Activated CD8-positive, alpha-beta T cell treated with anti-CD3 and anti-CD28 coated beads for 36 hours (primary cell): Measurements from ENCODE around the gene DDI1. TPM values are rescaled to one million over a fixed set of nuclear protein-coding genes. Genes with fewer than 3 reads are reported as not detected.
"Not testable (repeated sequence)": the region's sequence is repeated elsewhere in the genome, so short reads cannot be mapped to it uniquely, and the experiment has no call there.

ENCODE experiments used
- ATAC-seq: fragments of 200-7000 bp; cut with Tn5 transposase; one replicate; pipeline ENCODE4 v1.10.0; 2021; ENCODE audit warnings: mild to moderate bottlenecking, moderate library complexity
- CTCF ChIA-PET: fragments of 350-600 bp; sonication (Branson Sonifier 250); formaldehyde crosslinking; loops from one replicate; lab custom pipeline; 2021; ENCODE audit warnings: antibody characterized with exemption; lab: Charles Lee
- POLR2A ChIA-PET: fragments of 350-600 bp; sonication (Branson Sonifier 250); formaldehyde crosslinking; loops from one replicate; lab custom pipeline; 2021; ENCODE audit warnings: antibody characterized with exemption; lab: Charles Lee
- DNase-seq: peaks from one replicate; pipeline ENCODE4 v3.0.0-alpha.2; 2020
- H3K27ac Mint-ChIP-seq: one replicate; pipeline ENCODE4 v1.8.0; 2021; ENCODE audit warnings: mild to moderate bottlenecking, mixed read lengths
- H3K27me3 Mint-ChIP-seq: one replicate; pipeline ENCODE4 v1.8.0; 2021; ENCODE audit warnings: mixed read lengths
- H3K36me3 Mint-ChIP-seq: one replicate; pipeline ENCODE4 v1.8.0; 2021; ENCODE audit warnings: low read depth, mixed read lengths
- H3K4me1 Mint-ChIP-seq: one replicate; pipeline ENCODE4 v1.8.0; 2021; ENCODE audit warnings: low read depth, mixed read lengths
- H3K4me3 Mint-ChIP-seq: one replicate; pipeline ENCODE4 v1.8.0; 2021; ENCODE audit warnings: mild to moderate bottlenecking, moderate library complexity, mixed read lengths
- H3K9me3 Mint-ChIP-seq: one replicate; pipeline ENCODE4 v1.8.0; 2021; ENCODE audit warnings: mixed read lengths
- CTCF ChIP-seq: fragments of 200-600 bp; IDR thresholded peaks from one replicate; pipeline ENCODE4 v1.8.0; 2022; ENCODE audit warnings: antibody characterized with exemption, mild to moderate bottlenecking
- intact Hi-C: fragments of 100-400 bp; cut with micrococcal nuclease; formaldehyde crosslinking; loops from one replicate; pipeline ENCODE4 v1.10.0; 2022
- total RNA-seq, 2 experiments: library from RNA; stranded (reverse); gene quantifications; one replicate each; pipeline ENCODE4 v1.2.3, GENCODE V29; 2021

The DDI1 gene
- total RNA-seq, 2 experiments from 2014 or later, result not detected

GRCh38 chr11:104036995-104037394, 555 bp downstream of the DDI1 start:
- Mint-ChIP-seq H3K36me3 (no peaks in the 10 kb centered on the region), H3K4me3 (no peak overlapping the region), H3K27ac (no peak overlapping the region), H3K9me3 (peaks cover 1% of the 10 kb centered on the region), H3K4me1 (no peaks in the 10 kb centered on the region), H3K27me3 (no peaks in the 10 kb centered on the region)
- CTCF ChIA-PET, result no interaction called here
- TF ChIP-seq CTCF, result no peak
- ATAC-seq (no peak), DNase-seq (no peak)
- POLR2A ChIA-PET, result no interaction called here
- intact Hi-C loops, result no loop called here

- Mint-ChIP-seq H3K36me3 (no peaks in the 10 kb centered on the region), H3K4me1 (no peaks in the 10 kb centered on the region)
- intact Hi-C loops, result no loop called here
These were observed 5.4 kb downstream of the DDI1 start for GRCh38 chr11:104041792-104042191.

GRCh38 chr11:104043142-104043541, 6.7 kb downstream of the DDI1 start:
- Mint-ChIP-seq H3K4me1 (no peaks in the 10 kb centered on the region), H3K27ac (no peak overlapping the region), H3K27me3 (no peaks in the 10 kb centered on the region), H3K4me3 (no peak overlapping the region), H3K36me3 (no peaks in the 10 kb centered on the region), H3K9me3 (no peaks in the 10 kb centered on the region)
- CTCF ChIA-PET, result no interaction called here
- POLR2A ChIA-PET, result no interaction called here
- no peak for ATAC-seq
- no peak for DNase-seq
- intact Hi-C loops, result no loop called here
- no peak for TF ChIP-seq CTCF

More at GRCh38 chr11:104041792-104042191, 5.4 kb downstream of the DDI1 start:
- H3K27me3 Mint-ChIP-seq, result no peaks in the 10 kb centered on the region
- peaks cover 1% of the 10 kb centered on the region for H3K9me3 Mint-ChIP-seq
- ChIA-PET POLR2A (no interaction called here), CTCF (no interaction called here)
- ATAC-seq, result no peak
- DNase-seq, result no peak
- no peak overlapping the region for H3K27ac Mint-ChIP-seq
- TF ChIP-seq CTCF, result no peak
- H3K4me3 Mint-ChIP-seq, result no peak overlapping the region

- Mint-ChIP-seq H3K27me3 (no peaks in the 10 kb centered on the region), H3K36me3 (no peaks in the 10 kb centered on the region), H3K4me3 (no peak overlapping the region), H3K27ac (no peak overlapping the region), H3K4me1 (no peaks in the 10 kb centered on the region), H3K9me3 (peaks cover 2% of the 10 kb centered on the region)
- intact Hi-C loops, result no loop called here
- no peak for DNase-seq
- POLR2A ChIA-PET, result no interaction called here
- ATAC-seq, result no peak
- no peak for TF ChIP-seq CTCF
- CTCF ChIA-PET, result no interaction called here
These were observed 7.3 kb downstream of the DDI1 start for GRCh38 chr11:104043678-104044239.

GRCh38 chr11:104046331-104046730, 9.9 kb downstream of the DDI1 start:
- Mint-ChIP-seq H3K9me3 (peaks cover 2% of the 10 kb centered on the region), H3K36me3 (no peaks in the 10 kb centered on the region), H3K4me1 (no peaks in the 10 kb centered on the region), H3K27me3 (no peaks in the 10 kb centered on the region), H3K4me3 (no peak overlapping the region), H3K27ac (no peak overlapping the region)
- intact Hi-C loops, result no loop called here
- TF ChIP-seq CTCF, result no peak
- POLR2A ChIA-PET, result no interaction called here
- CTCF ChIA-PET, result no interaction called here
- no peak for ATAC-seq
- DNase-seq, result no peak

- H3K36me3 Mint-ChIP-seq, POLR2A ChIA-PET, H3K27ac Mint-ChIP-seq, DNase-seq, H3K27me3 Mint-ChIP-seq, H3K9me3 Mint-ChIP-seq, intact Hi-C loops, ATAC-seq, CTCF ChIA-PET, H3K4me1 Mint-ChIP-seq, H3K4me3 Mint-ChIP-seq: not testable (repeated sequence)
These were observed 10.4 kb downstream of the DDI1 start for GRCh38 chr11:104046858-104047257.
